Subcutaneous abdominal adipose tissue (tissue), 5 donors: ENCODE measurements around the gene VSIR.

Source experiments
- H3K27ac ChIP-seq: one replicate; pipeline ENCODE4 v1.7.0; 2013; ENCODE audit warnings: low read depth, mild to moderate bottlenecking, inconsistent platforms, low read length, moderate library complexity
- H3K27me3 ChIP-seq, 5 donors: one replicate each; pipeline ENCODE4 v1.7.0; 2013; ENCODE audit warnings: low read length in 5 of 5, inconsistent platforms in 1 of 5; ENCODE audit not compliant: control insufficient read depth in 5 of 5, insufficient read depth in 4 of 5
- H3K36me3 ChIP-seq, 5 donors: one replicate each; pipeline ENCODE4 v1.7.0; 2013; ENCODE audit warnings: low read length in 5 of 5; ENCODE audit not compliant: control insufficient read depth in 5 of 5, insufficient read depth in 5 of 5
- H3K4me1 ChIP-seq, 5 donors: one replicate each; pipeline ENCODE4 v1.7.0; 2013; ENCODE audit warnings: low read length in 5 of 5, mild to moderate bottlenecking in 3 of 5, moderate library complexity in 1 of 5; ENCODE audit not compliant: control insufficient read depth in 5 of 5, insufficient read depth in 5 of 5
- H3K4me3 ChIP-seq, 5 donors: one replicate each; pipeline ENCODE4 v1.7.0; 2013; ENCODE audit warnings: low read length in 5 of 5, low read depth in 1 of 5
- H3K9ac ChIP-seq, 5 donors: one replicate each; pipeline ENCODE4 v1.7.0; 2013; ENCODE audit warnings: low read length in 5 of 5, mild to moderate bottlenecking in 4 of 5, moderate library complexity in 3 of 5
- H3K9me3 ChIP-seq, 5 donors: one replicate each; pipeline ENCODE4 v1.7.0; 2013; ENCODE audit warnings: low read length in 5 of 5; ENCODE audit not compliant: control insufficient read depth in 5 of 5
- donor health status: healthy.
- donor health status: healthy.
- donor health status: healthy.
- donor health status: healthy.
- donor health status: healthy.

VSIR gene

DNA sequence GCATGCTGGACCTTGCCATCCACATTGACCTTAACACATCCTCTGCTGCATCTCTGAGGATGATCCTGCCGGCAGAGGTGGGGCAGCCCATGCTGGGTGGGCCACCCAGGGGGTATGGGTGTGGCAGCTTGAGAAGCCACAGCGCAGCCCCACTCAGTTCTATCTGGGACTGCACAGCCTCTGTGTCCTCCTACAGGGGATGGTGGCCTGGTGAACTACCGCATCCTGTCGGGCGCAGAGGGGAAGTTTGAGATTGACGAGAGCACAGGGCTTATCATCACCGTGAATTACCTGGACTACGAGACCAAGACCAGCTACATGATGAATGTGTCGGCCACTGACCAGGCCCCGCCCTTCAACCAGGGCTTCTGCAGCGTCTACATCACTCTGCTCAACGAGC, 41.5 kb downstream of the VSIR start:
- Histone ChIP-seq H3K27ac (no peak overlapping the region), H3K27me3 (no peaks in the 10 kb centered on the region), H3K9me3 (no peaks in the 10 kb centered on the region), H3K36me3 (peaks cover 0 to 3% (median 0%) of the 10 kb centered on the region in 5 donors), H3K4me1 (peaks cover 13 to 57% (median 48%) of the 10 kb centered on the region in 5 donors), H3K9ac (no peak overlapping the region), H3K4me3 (no peak overlapping the region)

DNA sequence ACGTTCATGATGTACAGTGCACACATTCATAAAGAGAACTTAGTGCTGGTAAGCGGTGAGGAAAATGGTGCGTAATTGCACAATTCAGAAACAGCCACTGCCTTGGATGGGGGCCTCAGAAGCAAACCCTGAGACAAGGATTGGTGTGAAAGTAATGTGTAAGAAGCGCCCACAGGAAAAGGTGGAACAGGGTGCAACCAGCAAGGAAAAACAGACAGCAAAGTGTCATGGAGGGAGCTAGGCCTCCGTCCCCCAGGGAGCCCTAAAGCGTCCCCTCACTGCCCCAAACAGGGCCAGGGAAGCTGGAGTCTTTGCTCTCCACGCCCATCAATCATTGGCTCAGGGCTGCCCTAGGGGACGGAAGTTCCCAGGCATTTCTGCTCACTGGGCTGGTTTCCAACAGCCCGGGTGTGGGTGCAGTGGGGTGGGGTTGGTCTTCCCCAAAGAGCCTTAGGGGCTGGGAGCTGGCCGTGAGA, 44.1 kb downstream of the VSIR start:
- Histone ChIP-seq H3K27ac (no peak overlapping the region), H3K9ac (no peak overlapping the region), H3K4me3 (peak overlapping the region in 1 of 5 donors; percentile 5), H3K9me3 (no peaks in the 10 kb centered on the region), H3K4me1 (peaks cover 12 to 47% (median 35%) of the 10 kb centered on the region in 5 donors), H3K36me3 (peaks cover 0 to 3% (median 0%) of the 10 kb centered on the region in 5 donors), H3K27me3 (no peaks in the 10 kb centered on the region)

DNA sequence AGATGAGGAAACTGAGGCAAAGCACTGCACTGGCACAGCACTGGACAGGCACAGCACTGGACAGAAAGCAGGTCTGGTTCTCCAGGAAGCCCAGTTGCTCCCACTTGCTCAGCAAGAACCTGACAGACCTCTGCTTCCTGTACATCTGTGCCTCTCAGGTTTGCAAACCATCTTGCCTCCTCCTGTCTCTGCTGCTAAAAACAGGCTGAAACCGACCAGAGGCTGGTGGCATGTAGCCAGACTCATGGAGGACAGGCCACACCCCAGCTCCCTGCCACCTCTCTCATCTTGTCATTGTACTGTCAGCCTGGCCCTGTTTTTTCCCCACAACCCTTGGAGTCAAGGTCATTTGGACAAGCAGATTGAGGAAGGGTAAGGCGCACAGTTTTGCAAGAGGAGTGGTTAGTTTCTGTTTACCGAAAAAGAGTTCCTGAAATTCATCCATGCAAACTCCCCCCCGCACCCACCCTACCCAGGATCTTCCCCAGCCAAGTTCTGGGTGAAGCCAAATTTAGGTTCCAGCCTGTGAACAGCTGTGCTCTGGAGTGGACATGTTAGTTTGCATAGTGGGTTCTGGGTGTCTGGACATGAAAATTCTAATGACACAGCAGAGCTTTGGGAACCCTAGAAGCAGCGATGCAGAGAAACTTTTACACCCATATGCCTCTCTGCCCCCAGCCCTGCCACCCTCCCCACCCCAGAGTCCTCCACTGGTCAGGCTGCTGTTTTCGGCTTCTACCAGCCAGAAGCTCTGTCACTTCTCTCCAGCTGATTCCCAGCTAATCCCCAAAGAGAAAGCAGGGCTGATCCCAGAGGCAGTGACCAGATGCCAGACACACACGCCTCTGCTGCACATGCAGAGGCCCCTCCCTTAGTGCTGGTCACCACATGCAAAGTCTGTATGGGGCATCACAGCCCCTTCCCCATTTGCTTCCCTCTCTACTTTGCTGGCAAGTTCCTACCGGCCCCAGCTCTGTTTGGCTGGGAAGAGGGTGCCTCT, 45.3 kb downstream of the VSIR start:
- Histone ChIP-seq H3K4me1 (peaks cover 12 to 47% (median 35%) of the 10 kb centered on the region in 5 donors), H3K36me3 (peaks cover 0 to 3% (median 0%) of the 10 kb centered on the region in 5 donors), H3K4me3 (peak overlapping the region in 2 of 5 donors; percentile 1 to 33), H3K9ac (peak overlapping the region in 1 of 5 donors; percentile 4), H3K27ac (peak overlapping the region; percentile 24), H3K9me3 (no peaks in the 10 kb centered on the region), H3K27me3 (no peaks in the 10 kb centered on the region)

DNA sequence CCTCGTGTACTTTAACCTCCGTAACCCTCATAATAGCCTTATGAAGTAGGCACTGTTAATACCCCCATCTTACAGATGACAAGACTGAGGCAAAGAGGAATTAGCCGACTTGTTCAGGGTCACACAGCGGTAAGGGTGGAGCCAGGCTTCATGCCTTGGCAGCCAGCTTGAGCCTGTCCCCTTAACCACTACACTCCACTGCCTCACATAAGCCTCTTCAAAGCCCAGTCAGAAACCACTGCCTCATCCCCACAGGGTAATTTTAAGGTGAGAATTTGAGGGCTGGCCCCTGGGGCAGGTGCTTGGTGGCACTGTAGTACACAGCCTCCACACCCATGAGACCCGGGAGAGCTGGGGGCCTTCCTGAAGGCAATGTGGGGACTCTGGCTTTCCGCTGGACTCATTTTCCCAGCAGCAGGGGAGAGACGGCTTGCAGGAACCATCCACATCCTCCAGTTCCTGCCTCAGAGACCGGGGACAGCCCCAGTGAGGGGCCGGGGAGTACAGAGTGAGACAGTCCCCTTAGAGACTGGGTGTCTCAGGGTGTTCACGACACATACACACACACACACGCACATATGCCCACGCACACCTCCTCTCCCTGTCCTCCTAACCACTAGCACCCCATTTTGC, 46.1 kb downstream of the VSIR start:
- Histone ChIP-seq H3K4me3 (peak overlapping the region in 2 of 5 donors; percentile 1 to 33), H3K9ac (peak overlapping the region in 2 of 5 donors; percentile 4 to 38), H3K27ac (peak overlapping the region; percentile 24), H3K27me3 (no peaks in the 10 kb centered on the region), H3K36me3 (peaks cover 0 to 3% (median 0%) of the 10 kb centered on the region in 5 donors), H3K9me3 (no peaks in the 10 kb centered on the region), H3K4me1 (peaks cover 12 to 47% (median 35%) of the 10 kb centered on the region in 5 donors)

DNA sequence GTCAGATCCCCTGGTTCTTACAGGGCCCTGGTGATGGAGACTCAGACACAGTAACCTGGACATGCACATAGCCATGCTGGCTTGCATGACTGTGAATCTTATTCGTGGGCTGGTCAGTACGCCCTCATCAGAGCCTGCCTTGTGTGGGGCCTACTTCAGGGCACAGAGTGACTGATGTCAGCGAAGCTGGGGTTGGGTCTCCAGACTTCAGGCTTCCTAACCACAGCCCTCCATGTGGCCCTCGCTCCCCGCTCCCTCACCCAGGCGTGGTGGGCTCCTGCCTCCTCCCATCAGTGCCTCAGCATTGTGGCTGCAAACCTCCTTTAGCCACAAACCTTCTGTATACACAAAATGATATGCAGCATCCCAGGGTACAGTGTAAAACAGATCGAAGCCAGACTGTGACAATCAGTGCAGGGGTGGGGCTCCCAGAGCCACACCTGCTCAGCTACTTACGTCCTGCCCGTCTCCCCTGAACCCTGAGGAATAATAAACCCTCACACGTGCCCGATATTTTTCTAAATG, 46.7 kb downstream of the VSIR start:
- H3K27me3 ChIP-seq: no peaks in the 10 kb centered on the region
- H3K4me3 ChIP-seq: no peak overlapping the region
- no peaks in the 10 kb centered on the region for H3K9me3 ChIP-seq
- no peak overlapping the region for H3K27ac ChIP-seq
- no peak overlapping the region for H3K9ac ChIP-seq
- H3K36me3 ChIP-seq: no peaks in the 10 kb centered on the region
- H3K4me1 ChIP-seq: peaks cover 12 to 47% (median 35%) of the 10 kb centered on the region in 5 donors

DNA sequence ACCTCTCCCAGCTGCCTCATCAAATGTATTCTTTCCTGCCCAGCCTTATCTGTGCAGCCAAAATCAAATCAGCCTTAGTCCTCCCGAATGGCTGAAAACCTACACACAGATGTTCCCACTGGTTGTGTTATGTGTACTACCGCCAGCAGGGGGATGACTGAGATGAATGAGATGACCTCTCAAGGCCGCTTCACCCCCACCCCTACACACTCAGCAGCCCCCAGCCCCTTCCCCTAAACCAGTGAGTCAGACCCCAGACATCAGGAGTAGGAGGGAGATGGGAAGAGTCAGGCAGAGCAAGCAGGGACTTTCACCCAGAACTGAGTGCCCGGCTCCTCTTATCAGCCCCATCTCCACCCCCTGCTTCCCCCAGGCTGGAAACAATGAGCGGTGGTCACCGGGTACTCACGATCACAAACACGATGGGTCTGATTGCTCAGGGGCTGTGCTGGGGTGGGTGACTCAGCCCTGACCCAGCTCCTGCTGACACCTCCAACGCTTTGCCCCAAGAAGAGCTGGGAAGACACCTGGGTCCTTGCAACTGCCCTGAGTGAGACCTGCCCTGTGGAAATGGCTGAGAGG, 47.2 kb downstream of the VSIR start:
- Histone ChIP-seq H3K4me3 (no peak overlapping the region), H3K36me3 (no peaks in the 10 kb centered on the region), H3K9me3 (no peaks in the 10 kb centered on the region), H3K9ac (no peak overlapping the region), H3K27me3 (no peaks in the 10 kb centered on the region), H3K4me1 (peaks cover 12 to 47% (median 35%) of the 10 kb centered on the region in 5 donors), H3K27ac (no peak overlapping the region)

DNA sequence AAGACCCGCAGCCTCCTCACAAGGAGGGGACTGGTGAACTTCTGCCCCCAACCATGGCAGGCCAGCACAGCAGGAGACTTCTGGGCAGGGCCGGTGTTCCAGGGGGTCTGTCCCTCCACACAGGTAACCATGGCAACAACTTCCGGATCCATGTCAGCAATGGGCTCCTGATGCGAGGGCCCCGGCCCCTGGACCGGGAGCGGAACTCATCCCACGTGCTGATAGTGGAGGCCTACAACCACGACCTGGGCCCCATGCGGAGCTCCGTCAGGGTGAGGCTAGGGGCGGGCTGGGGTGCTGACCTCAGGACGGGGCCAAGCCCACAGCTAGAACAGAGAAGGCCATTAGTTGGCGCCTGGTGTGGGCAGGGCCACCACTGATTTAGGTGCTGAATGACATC, 48.1 kb downstream of the VSIR start:
- peaks cover 12 to 42% (median 35%) of the 10 kb centered on the region in 5 donors for H3K4me1 ChIP-seq
- H3K9ac ChIP-seq: no peak overlapping the region
- no peak overlapping the region for H3K4me3 ChIP-seq
- H3K27ac ChIP-seq: no peak overlapping the region
- no peaks in the 10 kb centered on the region for H3K36me3 ChIP-seq
- H3K27me3 ChIP-seq: no peaks in the 10 kb centered on the region
- H3K9me3 ChIP-seq: no peaks in the 10 kb centered on the region

DNA sequence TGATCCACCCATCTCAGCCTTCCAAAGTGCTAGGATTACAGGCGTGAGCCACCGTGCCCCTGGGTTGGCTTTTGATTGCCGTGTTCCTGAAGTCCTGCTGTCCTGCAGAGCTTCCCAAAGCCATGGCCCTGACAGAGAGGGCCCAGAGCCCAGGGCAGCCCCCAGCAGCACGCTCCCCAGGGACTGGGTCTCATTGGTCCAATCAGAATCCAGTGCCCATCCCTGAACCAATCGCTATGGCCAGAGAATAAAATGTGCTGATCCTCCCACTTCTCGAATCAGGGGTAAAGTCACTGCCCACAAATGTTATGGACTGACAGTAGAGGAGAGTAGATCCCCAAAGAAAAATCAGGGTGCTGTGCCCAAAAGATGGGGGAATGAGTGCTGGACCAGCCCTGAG, 48.8 kb downstream of the VSIR start:
- Histone ChIP-seq H3K9me3 (no peaks in the 10 kb centered on the region), H3K27ac (no peak overlapping the region)

DNA sequence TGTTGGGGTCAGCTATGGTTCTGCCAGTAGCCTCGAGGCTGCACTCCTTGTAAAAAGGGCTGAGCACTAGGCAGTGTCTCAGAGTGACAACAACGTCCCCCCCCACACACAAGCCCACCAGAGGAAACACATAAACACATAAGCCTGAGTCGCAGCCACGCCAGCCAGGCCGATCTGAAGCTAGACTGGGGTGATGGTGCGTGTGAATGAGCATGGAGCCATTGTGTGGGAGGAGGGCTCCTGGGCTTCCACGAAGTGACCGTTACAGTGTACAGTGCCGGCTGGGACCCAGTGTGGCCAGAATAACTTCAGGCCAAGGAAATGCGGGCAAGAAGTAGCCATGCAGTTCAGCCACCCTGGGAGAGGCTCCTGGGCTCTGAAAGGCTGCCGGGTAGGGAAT, 50.0 kb downstream of the VSIR start:
- H3K27me3 ChIP-seq: no peaks in the 10 kb centered on the region
- H3K36me3 ChIP-seq: no peaks in the 10 kb centered on the region
- H3K4me3 ChIP-seq: no peak overlapping the region
- H3K9me3 ChIP-seq: no peaks in the 10 kb centered on the region
- H3K9ac ChIP-seq: no peak overlapping the region
- no peak overlapping the region for H3K27ac ChIP-seq
- peaks cover 7 to 44% (median 32%) of the 10 kb centered on the region in 5 donors for H3K4me1 ChIP-seq

More for the DNA sequence above, 48.8 kb downstream of the VSIR start:
- Histone ChIP-seq H3K4me1 (peaks cover 12 to 44% (median 34%) of the 10 kb centered on the region in 5 donors), H3K4me3 (no peak overlapping the region), H3K27me3 (no peaks in the 10 kb centered on the region), H3K36me3 (no peaks in the 10 kb centered on the region), H3K9ac (no peak overlapping the region)
